MCF 10A (cell line): Measurements from ENCODE around the gene MSS51. TPM values are rescaled to one million over a fixed set of nuclear protein-coding genes. Genes with fewer than 3 reads are reported as not detected.

Experiments
- BruUV-seq: library from RNA; stranded (reverse); fragments of 400-500 nt; replicated peaks from 2 replicates; lab custom pipeline; 2021; lab: Mats Ljungman, UMichigan
- CTCF ChIA-PET: fragments of 300-600 bp; sonication (Branson Sonifier 250); formaldehyde crosslinking; extraction: SDS; loops from one replicate; lab custom pipeline; 2021; ENCODE audit warnings: antibody characterized with exemption, inconsistent platforms; lab: Yijun Ruan, JAX
- POLR2A ChIA-PET: fragments of 300-600, 350-650 bp; sonication (Branson Sonifier 250); formaldehyde crosslinking; extraction: SDS; loops from one replicate; lab custom pipeline; 2020; ENCODE audit warnings: antibody characterized with exemption, inconsistent platforms; lab: Yijun Ruan, JAX
- DNase-seq: peaks from one replicate; pipeline ENCODE4 v3.0.0-alpha.2; 2018; ENCODE audit not compliant: unreplicated experiment
- H3K27ac Mint-ChIP-seq: one replicate; pipeline ENCODE4 v1.8.0; 2022; ENCODE audit warnings: mild to moderate bottlenecking, low read depth, mixed read lengths; ENCODE audit not compliant: unreplicated experiment
- H3K27me3 Mint-ChIP-seq: one replicate; pipeline ENCODE4 v1.8.0; 2022; ENCODE audit warnings: mixed read lengths; ENCODE audit not compliant: insufficient read depth, unreplicated experiment
- H3K36me3 Mint-ChIP-seq: one replicate; pipeline ENCODE4 v1.8.0; 2022; ENCODE audit warnings: mild to moderate bottlenecking, moderate library complexity, mixed read lengths; ENCODE audit not compliant: insufficient read depth, unreplicated experiment
- H3K4me1 Mint-ChIP-seq: one replicate; pipeline ENCODE4 v1.8.0; 2022; ENCODE audit warnings: mixed read lengths; ENCODE audit not compliant: insufficient read depth, unreplicated experiment
- H3K4me3 Mint-ChIP-seq: one replicate; pipeline ENCODE4 v1.8.0; 2022; ENCODE audit warnings: mild to moderate bottlenecking, moderate library complexity, mixed read lengths; ENCODE audit not compliant: unreplicated experiment
- H3K9me3 Mint-ChIP-seq: one replicate; pipeline ENCODE4 v1.8.0; 2022; ENCODE audit warnings: mixed read lengths; ENCODE audit not compliant: unreplicated experiment
- intact Hi-C: fragments of 100-400 bp; cut with micrococcal nuclease; formaldehyde crosslinking; loops from 2 replicates; pipeline ENCODE4 v1.14.1; 2022
- total RNA-seq: library from RNA; stranded (reverse); gene quantifications from 2 replicates; pipeline ENCODE4 v1.2.3, GENCODE V29; 2022
- TF ChIP-seq, protein P1 (sequence below): fragments of 200-600 bp; IDR thresholded peaks from one replicate; pipeline ENCODE4 v1.8.0; 2022; ENCODE audit warnings: antibody characterized with exemption, mild to moderate bottlenecking; ENCODE audit not compliant: unreplicated experiment

MSS51 gene
- total RNA-seq, 1 experiment from 2014 or later = 1.8 TPM

DNA sequence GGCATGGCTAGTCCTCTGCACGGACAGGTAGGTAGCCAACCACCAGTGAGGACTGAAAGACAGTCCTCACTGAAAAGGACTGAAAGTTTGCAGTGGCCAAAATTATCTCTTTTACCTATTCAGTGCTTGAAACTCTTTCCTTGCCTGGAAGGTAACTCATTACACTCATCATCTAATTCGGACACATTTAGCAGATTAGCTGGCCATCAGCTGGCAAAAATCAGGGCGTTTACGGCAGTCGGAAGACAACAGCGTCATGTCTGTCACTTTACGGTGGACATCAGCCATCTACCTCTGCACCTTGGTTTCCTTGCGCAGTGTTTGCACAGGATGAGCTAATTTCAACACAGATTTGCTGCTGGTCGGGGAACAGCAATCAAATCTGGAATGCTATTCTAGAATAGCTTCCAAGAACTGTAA, 20.2 kb downstream of the MSS51 start:
- Mint-ChIP-seq H3K4me1 (peaks cover 19% of the 10 kb centered on the region), H3K9me3 (no peaks in the 10 kb centered on the region), H3K27ac (peak overlapping the region; percentile 95), H3K36me3 (no peaks in the 10 kb centered on the region), H3K27me3 (no peaks in the 10 kb centered on the region), H3K4me3 (peak overlapping the region; percentile 98)
- intact Hi-C loops = loop anchor here (2.0 to 5.0 kb wide), 4 partner anchors 82 to 229 kb away; partner anchors contain the start of genes DNAJC9 and MYOZ1
- POLR2A ChIA-PET = interaction anchor here (0.6 to 4.5 kb wide), 22 partner anchors 9 to 1781 kb away, joined by 3 to 77 read pairs (median 5); partner anchors contain the start of genes CFAP70, DNAJC9, MRPS16 and NUDT13
- CTCF ChIA-PET = interaction anchor here (0.7 to 0.9 kb wide), 3 partner anchors 9 to 333 kb away, joined by 3 read pairs; no protein-coding TSS in a partner anchor
- TF ChIP-seq, protein P1, sequence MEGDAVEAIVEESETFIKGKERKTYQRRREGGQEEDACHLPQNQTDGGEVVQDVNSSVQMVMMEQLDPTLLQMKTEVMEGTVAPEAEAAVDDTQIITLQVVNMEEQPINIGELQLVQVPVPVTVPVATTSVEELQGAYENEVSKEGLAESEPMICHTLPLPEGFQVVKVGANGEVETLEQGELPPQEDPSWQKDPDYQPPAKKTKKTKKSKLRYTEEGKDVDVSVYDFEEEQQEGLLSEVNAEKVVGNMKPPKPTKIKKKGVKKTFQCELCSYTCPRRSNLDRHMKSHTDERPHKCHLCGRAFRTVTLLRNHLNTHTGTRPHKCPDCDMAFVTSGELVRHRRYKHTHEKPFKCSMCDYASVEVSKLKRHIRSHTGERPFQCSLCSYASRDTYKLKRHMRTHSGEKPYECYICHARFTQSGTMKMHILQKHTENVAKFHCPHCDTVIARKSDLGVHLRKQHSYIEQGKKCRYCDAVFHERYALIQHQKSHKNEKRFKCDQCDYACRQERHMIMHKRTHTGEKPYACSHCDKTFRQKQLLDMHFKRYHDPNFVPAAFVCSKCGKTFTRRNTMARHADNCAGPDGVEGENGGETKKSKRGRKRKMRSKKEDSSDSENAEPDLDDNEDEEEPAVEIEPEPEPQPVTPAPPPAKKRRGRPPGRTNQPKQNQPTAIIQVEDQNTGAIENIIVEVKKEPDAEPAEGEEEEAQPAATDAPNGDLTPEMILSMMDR = no peak
- BruUV-seq = no TSS peak
- DNase-seq = peak; percentile 61

DNA sequence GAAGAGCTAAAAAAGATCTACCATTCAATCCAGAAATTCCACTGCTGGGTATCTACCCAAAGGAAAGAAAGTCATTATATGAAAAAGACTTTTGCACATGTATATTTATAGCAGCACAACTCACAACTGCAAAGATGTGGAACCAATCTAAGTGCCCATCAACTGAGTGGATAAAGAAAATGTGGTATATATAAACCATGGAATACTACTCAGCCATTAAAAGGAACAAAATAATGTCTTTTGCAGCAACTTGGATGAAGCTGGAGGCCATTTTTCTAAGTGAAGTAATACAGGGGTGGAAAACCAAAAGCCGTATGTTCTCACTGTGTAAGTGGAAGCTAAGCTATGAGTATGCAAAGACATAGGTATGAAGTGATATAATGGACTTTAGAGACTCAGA, 22.5 kb downstream of the MSS51 start:
- Mint-ChIP-seq H3K4me3 (peak overlapping the region; percentile 98), H3K4me1 (peaks cover 38% of the 10 kb centered on the region), H3K36me3 (peaks cover 19% of the 10 kb centered on the region), H3K27ac (no peak overlapping the region), H3K27me3 (no peaks in the 10 kb centered on the region), H3K9me3 (no peaks in the 10 kb centered on the region)
- TF ChIP-seq, protein P1 = no peak
- DNase-seq = no peak
- intact Hi-C loops = loop anchor here (5.0 kb wide), 2 partner anchors 149 to 231 kb away; partner anchors contain the start of gene MYOZ1
- POLR2A ChIA-PET = interaction anchor here (4.1 to 4.4 kb wide), 2 partner anchors 10 to 165 kb away, joined by 30 to 47 read pairs; partner anchors contain the start of gene DNAJC9
- BruUV-seq = no TSS peak
- CTCF ChIA-PET = interaction anchor here (0.6 to 0.9 kb wide), 2 partner anchors 13 to 52 kb away, joined by 3 to 4 read pairs; no protein-coding TSS in a partner anchor

DNA sequence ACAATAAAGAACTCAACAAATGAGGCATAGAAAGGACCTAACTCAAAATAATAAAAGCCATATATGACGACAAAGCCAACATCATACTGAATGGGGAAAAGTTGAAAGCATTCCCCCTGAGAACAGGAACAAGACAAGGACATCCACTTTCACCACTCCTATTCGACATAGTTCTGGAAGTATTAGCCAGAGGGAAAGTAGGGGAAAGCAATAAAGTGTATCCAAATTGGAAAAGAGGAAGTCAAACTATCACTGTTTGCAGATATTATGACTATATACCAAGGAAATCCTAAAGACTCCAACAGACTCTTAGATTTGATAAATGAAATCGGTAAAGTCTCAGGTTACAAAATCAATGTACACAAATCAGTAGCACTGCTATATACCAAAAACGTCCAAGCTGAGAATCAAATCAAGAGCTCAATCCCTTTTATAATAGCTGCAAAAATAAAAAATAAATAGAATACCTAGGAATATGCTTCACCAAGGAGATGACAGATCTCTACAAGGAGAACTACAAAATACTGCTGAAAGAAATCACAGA, 24.3 kb downstream of the MSS51 start:
- no peak overlapping the region for H3K4me3 Mint-ChIP-seq
- intact Hi-C loops = no loop called here
- no peaks in the 10 kb centered on the region for H3K9me3 Mint-ChIP-seq
- BruUV-seq = no TSS peak
- POLR2A ChIA-PET = interaction anchor here (1.0 to 1.3 kb wide), 3 partner anchors 10 to 162 kb away, joined by 3 to 4 read pairs (median 4); partner anchors contain the start of genes DNAJC9 and MRPS16
- CTCF ChIA-PET = no interaction called here
- TF ChIP-seq, protein P1 = no peak
- peaks cover 27% of the 10 kb centered on the region for H3K4me1 Mint-ChIP-seq
- no peaks in the 10 kb centered on the region for H3K27me3 Mint-ChIP-seq
- H3K27ac Mint-ChIP-seq = no peak overlapping the region
- DNase-seq = no peak
- peaks cover 22% of the 10 kb centered on the region for H3K36me3 Mint-ChIP-seq

DNA sequence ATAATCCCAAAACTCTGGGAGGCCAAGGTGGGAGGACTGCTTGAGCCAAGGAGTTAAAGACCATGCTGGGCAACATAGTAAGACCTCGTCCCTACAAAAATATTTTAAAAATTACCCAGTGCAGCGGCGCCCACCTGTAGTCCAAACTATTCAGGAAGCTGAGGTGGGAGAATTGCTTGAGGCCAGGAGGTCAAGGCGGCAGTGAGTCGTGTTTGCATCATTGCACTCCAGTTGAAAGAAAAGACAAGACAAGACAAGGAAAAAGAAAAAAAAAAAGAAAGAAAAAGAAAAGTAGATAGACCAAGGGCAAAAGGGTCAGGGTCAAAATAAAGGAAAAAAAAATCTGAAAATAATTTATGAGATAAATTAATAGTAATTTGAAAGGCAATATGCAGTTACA, 25.3 kb downstream of the MSS51 start:
- ChIA-PET POLR2A (interaction anchor here (1.0 to 1.3 kb wide), 2 partner anchors 9 to 161 kb away, joined by 3 to 4 read pairs; partner anchors contain the start of gene DNAJC9), CTCF (no interaction called here)
- Mint-ChIP-seq H3K4me1 (peaks cover 26% of the 10 kb centered on the region), H3K36me3 (peaks cover 22% of the 10 kb centered on the region), H3K27ac (no peak overlapping the region), H3K4me3 (no peak overlapping the region), H3K9me3 (no peaks in the 10 kb centered on the region), H3K27me3 (no peaks in the 10 kb centered on the region)
- BruUV-seq = no TSS peak
- intact Hi-C loops = no loop called here
- TF ChIP-seq, protein P1 = no peak
- DNase-seq = no peak
